HepG2 (cell line): ENCODE data around the gene NANOS1. TPM values are rescaled to one million over a fixed set of nuclear protein-coding genes. Genes with fewer than 3 reads are reported as not detected.

Experiments used
- CBX1 ChIP-seq: IDR thresholded peaks from one replicate; pipeline ENCODE4 v1.6.1; 2016; ENCODE audit warnings: antibody characterized with exemption, low read depth
- ERF ChIP-seq: IDR thresholded peaks from 2 replicates; pipeline ENCODE4 v1.6.1; 2018; ENCODE audit warnings: missing biosample characterization, missing genetic modification reagents
- HES4 ChIP-seq: sonication (generic); formaldehyde crosslinking; IDR thresholded peaks from 2 replicates; pipeline ENCODE4 v1.9.0; 2021; ENCODE audit warnings: mild to moderate bottlenecking, missing genetic modification reagents, borderline replicate concordance
- KDM2A ChIP-seq: sonication (generic); formaldehyde crosslinking; IDR thresholded peaks from 2 replicates; pipeline ENCODE4 v1.4.0; 2020; ENCODE audit warnings: low read depth, missing genetic modification reagents, borderline replicate concordance
- MED8 ChIP-seq: sonication (generic); formaldehyde crosslinking; IDR thresholded peaks from 2 replicates; pipeline ENCODE4 v1.8.1; 2023; ENCODE audit warnings: mild to moderate bottlenecking, missing genetic modification reagents; ENCODE audit not compliant: insufficient replicate concordance
- MEIS1 ChIP-seq: sonication (generic); formaldehyde crosslinking; IDR thresholded peaks from 2 replicates; pipeline ENCODE4 v1.9.0; 2021; ENCODE audit warnings: mild to moderate bottlenecking, missing genetic modification reagents, moderate library complexity, borderline replicate concordance
- MIXL1 ChIP-seq: IDR thresholded peaks from 2 replicates; pipeline ENCODE4 v1.6.1; 2016
- NFE2L2 ChIP-seq: fragments of 150-350 bp; IDR thresholded peaks from 2 replicates; pipeline ENCODE4 v1.6.1; 2014; ENCODE audit warnings: low read length
- SOX5 ChIP-seq: IDR thresholded peaks from 2 replicates; pipeline ENCODE4 v1.6.1; 2016; ENCODE audit warnings: borderline replicate concordance
- SP2 ChIP-seq: sonication (generic); formaldehyde crosslinking; IDR thresholded peaks from 2 replicates; pipeline ENCODE4 v1.5.1; 2020; ENCODE audit warnings: mild to moderate bottlenecking, missing genetic modification reagents
- SRSF9 ChIP-seq: fragments of 200-400 bp; formaldehyde crosslinking; IDR thresholded peaks from 2 replicates; pipeline ENCODE4 v1.6.1; 2018; ENCODE audit warnings: borderline replicate concordance, mild to moderate bottlenecking, low read depth, low read length; ENCODE audit not compliant: insufficient read depth, poor library complexity, severe bottlenecking
- TAF15 ChIP-seq: fragments of 200-400 bp; formaldehyde crosslinking; IDR thresholded peaks from one replicate; pipeline ENCODE4 v1.6.1; 2018; ENCODE audit warnings: mild to moderate bottlenecking, low read depth, low read length; ENCODE audit not compliant: poor library complexity, severe bottlenecking
- ZBTB20 ChIP-seq: sonication (generic); formaldehyde crosslinking; IDR thresholded peaks from 2 replicates; pipeline ENCODE4 v1.8.1; 2023; ENCODE audit warnings: missing genetic modification reagents, low read depth, mild to moderate bottlenecking, borderline replicate concordance
- ZNF234 ChIP-seq: sonication (generic); formaldehyde crosslinking; conservative IDR thresholded peaks from 2 replicates; pipeline ENCODE4 v1.5.1; 2020; ENCODE audit warnings: mild to moderate bottlenecking, missing genetic modification reagents
- ZNF260 ChIP-seq: sonication (generic); formaldehyde crosslinking; IDR thresholded peaks from 2 replicates; pipeline ENCODE4 v1.4.0; 2020; ENCODE audit warnings: missing genetic modification reagents, low read depth, mild to moderate bottlenecking, borderline replicate concordance
- ZNF589 ChIP-seq: sonication (generic); formaldehyde crosslinking; conservative IDR thresholded peaks from 2 replicates; pipeline ENCODE4 v1.8.0; 2022; ENCODE audit warnings: mild to moderate bottlenecking, moderate library complexity, missing genetic modification reagents
- ZNF772 ChIP-seq: sonication (generic); formaldehyde crosslinking; IDR thresholded peaks from 2 replicates; pipeline ENCODE4 v1.5.0; 2020; ENCODE audit warnings: mild to moderate bottlenecking, missing genetic modification reagents
- ZSCAN25 ChIP-seq: sonication (generic); formaldehyde crosslinking; IDR thresholded peaks from 2 replicates; pipeline ENCODE4 v1.8.0; 2022; ENCODE audit warnings: mild to moderate bottlenecking, missing genetic modification reagents
- polyA plus RNA-seq, 8 experiments: library from polyadenylated mRNA; depleted of rRNA in 3 of 8; stranded (reverse) in 7 of 8; unstranded in 1 of 8; fragments of >200 nt; fragmentation: Illumina TruSeq in 4 of 8; extraction: Trizol in 4 of 8; gene quantifications; 2 replicates each; pipeline versions ENCODE4 v1.2.1 to v1.2.3, GENCODE V29; 2011 to 2016; ENCODE audit warnings: low read depth in 4 of 8, missing spikeins in 1 of 8, mixed read lengths in 1 of 8; ENCODE audit not compliant: insufficient read depth in 1 of 8
- total RNA-seq, 5 experiments: library from RNA; depleted of rRNA; stranded (reverse); fragments of >200 nt; fragmentation: Illumina TruSeq; extraction: Trizol; gene quantifications; 2 replicates each; pipeline ENCODE4 v1.2.3, GENCODE V29; 2016; ENCODE audit warnings: low read depth in 1 of 5
- TF ChIP-seq, protein P1 (sequence below): IDR thresholded peaks from 2 replicates; pipeline ENCODE4 v1.6.1; 2016; ENCODE audit warnings: low read depth
- TF ChIP-seq, protein P2 (sequence below): sonication (generic); formaldehyde crosslinking; IDR thresholded peaks from 2 replicates; pipeline ENCODE4 v1.5.0; 2020; ENCODE audit warnings: missing genetic modification reagents
- TF ChIP-seq, protein P3 (sequence below): sonication (generic); formaldehyde crosslinking; IDR thresholded peaks from 2 replicates; pipeline ENCODE4 v1.8.1; 2023; ENCODE audit warnings: missing genetic modification reagents, mild to moderate bottlenecking, borderline replicate concordance
- TF ChIP-seq, protein P4 (sequence below): sonication (generic); formaldehyde crosslinking; IDR thresholded peaks from 2 replicates; pipeline ENCODE4 v1.5.0; 2020; ENCODE audit warnings: mild to moderate bottlenecking, missing genetic modification reagents
- TF ChIP-seq, protein P5 (sequence below): sonication (generic); formaldehyde crosslinking; IDR thresholded peaks from 2 replicates; pipeline ENCODE4 v1.4.0; 2020; ENCODE audit warnings: mild to moderate bottlenecking, missing genetic modification reagents

The NANOS1 gene
- total and polyA plus RNA-seq, 2 of the 13 experiments (the other 11 are each of a cell fraction or from before 2014, with no cell fraction given): 1.7 to 2.2 TPM

DNA sequence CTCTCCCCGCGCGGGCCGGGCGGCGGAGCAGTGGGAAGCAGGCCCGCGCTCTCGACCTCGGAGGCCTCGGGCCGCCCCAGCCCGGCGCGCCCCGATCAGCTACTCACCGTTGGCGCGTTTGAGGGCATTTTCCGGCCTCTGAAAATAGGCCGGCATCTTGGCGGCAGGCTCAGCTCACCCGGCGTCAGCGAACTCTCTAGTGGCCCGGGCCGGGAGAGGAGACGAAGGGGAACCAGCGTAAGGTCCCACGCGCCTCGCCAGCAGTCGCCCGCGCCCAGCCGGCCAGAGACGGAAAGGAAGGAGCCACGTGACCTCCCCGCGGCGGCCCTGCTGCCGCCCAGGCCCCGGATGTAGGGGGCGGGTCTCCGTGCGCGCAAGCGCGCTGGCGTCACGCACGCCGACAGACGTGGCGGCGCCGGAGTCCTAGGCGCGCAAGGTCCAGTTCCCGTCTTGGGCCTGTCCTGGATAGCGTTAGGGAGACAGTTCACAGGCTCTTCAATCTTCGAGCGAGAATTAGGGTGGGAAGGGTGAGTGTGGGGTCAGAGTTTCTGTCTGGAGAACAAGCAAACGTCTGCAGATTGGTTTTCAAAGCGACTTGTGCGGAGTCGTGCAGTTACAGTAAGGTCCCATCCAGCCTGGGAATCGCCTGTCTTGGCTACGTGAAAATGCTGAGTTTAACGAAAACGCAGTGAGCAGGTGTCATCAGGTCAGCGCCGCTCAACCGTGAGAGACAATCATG is 51.2 kb downstream of the NANOS1 start, which contains the start of gene EIF3A (continued):
- TF ChIP-seq, protein P1, sequence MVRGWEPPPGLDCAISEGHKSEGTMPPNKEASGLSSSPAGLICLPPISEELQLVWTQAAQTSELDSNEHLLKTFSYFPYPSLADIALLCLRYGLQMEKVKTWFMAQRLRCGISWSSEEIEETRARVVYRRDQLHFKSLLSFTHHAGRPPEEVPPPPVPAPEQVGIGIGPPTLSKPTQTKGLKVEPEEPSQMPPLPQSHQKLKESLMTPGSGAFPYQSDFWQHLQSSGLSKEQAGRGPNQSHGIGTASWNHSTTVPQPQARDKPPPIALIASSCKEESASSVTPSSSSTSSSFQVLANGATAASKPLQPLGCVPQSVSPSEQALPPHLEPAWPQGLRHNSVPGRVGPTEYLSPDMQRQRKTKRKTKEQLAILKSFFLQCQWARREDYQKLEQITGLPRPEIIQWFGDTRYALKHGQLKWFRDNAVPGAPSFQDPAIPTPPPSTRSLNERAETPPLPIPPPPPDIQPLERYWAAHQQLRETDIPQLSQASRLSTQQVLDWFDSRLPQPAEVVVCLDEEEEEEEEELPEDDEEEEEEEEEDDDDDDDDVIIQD (CRISPR knock-in tag): 0 out of 2 replicates have a peak, but pooled peaks have one; percentile 16
- TF ChIP-seq ZBTB20 (CRISPR knock-in tag) (0 out of 2 replicates have a peak, but pooled peaks have one; percentile 41), SP2 (CRISPR knock-in tag) (no peak), MIXL1 (no peak), MEIS1 (peak; percentile 62; the same call in 1 of the 2 replicates), ZNF589 (CRISPR knock-in tag) (no peak), HES4 (CRISPR knock-in tag) (peak; percentile 72), TAF15 (peak; percentile 68), CBX1 (peak; percentile 84), ZSCAN25 (CRISPR knock-in tag) (0 out of 2 replicates have a peak, but pooled peaks have one; percentile 39), NFE2L2 (no peak), SRSF9 (no peak), ZNF772 (CRISPR knock-in tag) (peak; percentile 91; the same call in 1 of the 2 replicates), ZNF260 (CRISPR knock-in tag) (no peak), ERF (CRISPR knock-in tag) (peak; percentile 40; the same call in 1 of the 2 replicates), MED8 (peak; percentile 83), ZNF234 (no peak), KDM2A (CRISPR knock-in tag) (peak; percentile 77; the same call in 1 of the 2 replicates), SOX5 (CRISPR knock-in tag) (0 out of 2 replicates have a peak, but pooled peaks have one; percentile 1)
- TF ChIP-seq, protein P2, sequence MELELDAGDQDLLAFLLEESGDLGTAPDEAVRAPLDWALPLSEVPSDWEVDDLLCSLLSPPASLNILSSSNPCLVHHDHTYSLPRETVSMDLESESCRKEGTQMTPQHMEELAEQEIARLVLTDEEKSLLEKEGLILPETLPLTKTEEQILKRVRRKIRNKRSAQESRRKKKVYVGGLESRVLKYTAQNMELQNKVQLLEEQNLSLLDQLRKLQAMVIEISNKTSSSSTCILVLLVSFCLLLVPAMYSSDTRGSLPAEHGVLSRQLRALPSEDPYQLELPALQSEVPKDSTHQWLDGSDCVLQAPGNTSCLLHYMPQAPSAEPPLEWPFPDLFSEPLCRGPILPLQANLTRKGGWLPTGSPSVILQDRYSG (CRISPR knock-in tag): peak; percentile 61; the same call in 1 of the 2 replicates
- TF ChIP-seq, protein P3, sequence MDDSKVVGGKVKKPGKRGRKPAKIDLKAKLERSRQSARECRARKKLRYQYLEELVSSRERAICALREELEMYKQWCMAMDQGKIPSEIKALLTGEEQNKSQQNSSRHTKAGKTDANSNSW (CRISPR knock-in tag): peak; percentile 49; the same call in 1 of the 2 replicates
- TF ChIP-seq, protein P4, sequence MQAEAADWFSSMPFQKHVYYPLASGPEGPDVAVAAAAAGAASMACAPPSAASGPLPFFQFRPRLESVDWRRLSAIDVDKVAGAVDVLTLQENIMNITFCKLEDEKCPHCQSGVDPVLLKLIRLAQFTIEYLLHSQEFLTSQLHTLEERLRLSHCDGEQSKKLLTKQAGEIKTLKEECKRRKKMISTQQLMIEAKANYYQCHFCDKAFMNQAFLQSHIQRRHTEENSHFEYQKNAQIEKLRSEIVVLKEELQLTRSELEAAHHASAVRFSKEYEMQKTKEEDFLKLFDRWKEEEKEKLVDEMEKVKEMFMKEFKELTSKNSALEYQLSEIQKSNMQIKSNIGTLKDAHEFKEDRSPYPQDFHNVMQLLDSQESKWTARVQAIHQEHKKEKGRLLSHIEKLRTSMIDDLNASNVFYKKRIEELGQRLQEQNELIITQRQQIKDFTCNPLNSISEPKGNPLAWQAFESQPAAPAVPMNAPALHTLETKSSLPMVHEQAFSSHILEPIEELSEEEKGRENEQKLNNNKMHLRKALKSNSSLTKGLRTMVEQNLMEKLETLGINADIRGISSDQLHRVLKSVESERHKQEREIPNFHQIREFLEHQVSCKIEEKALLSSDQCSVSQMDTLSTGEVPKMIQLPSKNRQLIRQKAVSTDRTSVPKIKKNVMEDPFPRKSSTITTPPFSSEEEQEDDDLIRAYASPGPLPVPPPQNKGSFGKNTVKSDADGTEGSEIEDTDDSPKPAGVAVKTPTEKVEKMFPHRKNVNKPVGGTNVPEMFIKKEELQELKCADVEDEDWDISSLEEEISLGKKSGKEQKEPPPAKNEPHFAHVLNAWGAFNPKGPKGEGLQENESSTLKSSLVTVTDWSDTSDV (CRISPR knock-in tag): 0 out of 2 replicates have a peak, but pooled peaks have one; percentile 11
- TF ChIP-seq, protein P5, sequence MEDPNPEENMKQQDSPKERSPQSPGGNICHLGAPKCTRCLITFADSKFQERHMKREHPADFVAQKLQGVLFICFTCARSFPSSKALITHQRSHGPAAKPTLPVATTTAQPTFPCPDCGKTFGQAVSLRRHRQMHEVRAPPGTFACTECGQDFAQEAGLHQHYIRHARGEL (CRISPR knock-in tag): peak; percentile 22; the same call in 1 of the 2 replicates
